ENCODE measurements around the gene RAD50.

Gene RAD50

GRCh38 chr5:132637241-132637640 lies 80.5 kb downstream of the RAD50 start:
- DNase-seq: no peak

GRCh38 chr5:132639706-132640130 lies 82.9 kb downstream of the RAD50 start:
- no peak for DNase-seq

- DNase-seq: no peak
Observed at GRCh38 chr5:132640613-132641012, 83.8 kb downstream of the RAD50 start.

GRCh38 chr5:132641241-132641723 lies 84.5 kb downstream of the RAD50 start:
- DNase-seq: no peak

GRCh38 chr5:132641841-132642240 lies 85.1 kb downstream of the RAD50 start:
- DNase-seq: no peak

GRCh38 chr5:132644177-132644576 lies 87.4 kb downstream of the RAD50 start:
- DNase-seq: no peak

- DNase-seq: no peak
Observed at GRCh38 chr5:132646583-132647266, 89.9 kb downstream of the RAD50 start.

GRCh38 chr5:132647473-132647872 lies 90.7 kb downstream of the RAD50 start:
- DNase-seq: no peak

- DNase-seq: no peak
Observed at GRCh38 chr5:132648355-132648754, 91.6 kb downstream of the RAD50 start.

- no peak for DNase-seq
Observed at GRCh38 chr5:132651838-132652469, 95.2 kb downstream of the RAD50 start.

- no peak for DNase-seq
Observed at GRCh38 chr5:132653716-132654115, 96.9 kb downstream of the RAD50 start.

GRCh38 chr5:132655821-132656773 lies 99.3 kb downstream of the RAD50 start:
- DNase-seq: peak; percentile 39

- no peak for DNase-seq
Observed at GRCh38 chr5:132656774-132657355, 100.1 kb downstream of the RAD50 start.

GRCh38 chr5:132657676-132658380 lies 101.1 kb downstream of the RAD50 start, which contains the start of gene IL13:
Gene IL13 (plus strand): TSS chr5:132658173. CDS start chr5:132658187, 14 bp downstream.
- no peak for DNase-seq

GRCh38 chr5:132658381-132659302 lies 101.9 kb downstream of the RAD50 start:
- DNase-seq: no peak

- no peak for DNase-seq
Observed at GRCh38 chr5:132659598-132660493, 103.1 kb downstream of the RAD50 start.

- no peak for DNase-seq
Observed at GRCh38 chr5:132661231-132662003, 104.6 kb downstream of the RAD50 start.

GRCh38 chr5:132662004-132662401 lies 105.2 kb downstream of the RAD50 start:
- DNase-seq: no peak
